NK-92 (cell line): ENCODE data around the gene ITPR2.

Source experiments
- DNase-seq: peaks from one replicate; lab custom pipeline; 2025; ENCODE audit not compliant: unreplicated experiment; lab: John Stamatoyannopoulos, UW

Gene ITPR2

DNA sequence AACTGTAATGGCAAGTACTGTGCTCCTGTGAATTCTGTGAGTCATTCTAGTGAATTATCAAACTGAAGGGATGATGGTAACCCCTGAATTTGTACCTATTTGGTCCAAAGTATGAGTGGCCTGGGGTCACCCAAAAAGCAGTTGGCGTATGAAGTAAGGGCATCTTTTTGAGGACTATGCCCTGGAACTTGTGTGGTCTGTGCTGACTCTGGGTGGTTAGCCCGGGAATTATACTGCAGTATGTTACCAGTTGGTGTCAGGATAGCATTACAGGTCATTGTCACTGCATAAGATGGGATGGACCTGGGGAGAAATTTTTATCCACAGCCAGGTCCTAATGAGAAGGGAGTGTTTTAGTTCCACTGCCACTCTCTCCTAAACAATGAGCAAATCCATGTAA, 462.9 kb downstream of the ITPR2 start:
- no peak for DNase-seq

DNA sequence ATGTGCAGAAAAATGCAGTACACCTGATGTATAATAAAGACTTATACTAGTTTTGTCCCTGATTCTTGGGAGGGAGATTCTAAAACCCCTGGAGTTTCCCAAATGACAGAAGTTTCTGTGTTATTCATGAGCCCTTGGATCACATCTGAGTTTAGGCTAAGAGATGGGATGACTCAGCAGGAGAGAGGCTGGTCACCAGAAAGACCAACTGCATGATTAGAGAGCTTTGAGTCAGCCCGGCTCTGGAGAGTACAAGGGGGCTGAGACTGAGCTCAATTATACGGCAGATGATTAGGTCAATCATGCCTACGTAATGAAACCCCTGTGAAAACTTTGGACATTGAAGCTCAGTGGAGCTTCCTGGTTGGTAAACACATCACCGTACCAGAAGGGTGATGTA, 463.4 kb downstream of the ITPR2 start:
- DNase-seq = no peak

DNA sequence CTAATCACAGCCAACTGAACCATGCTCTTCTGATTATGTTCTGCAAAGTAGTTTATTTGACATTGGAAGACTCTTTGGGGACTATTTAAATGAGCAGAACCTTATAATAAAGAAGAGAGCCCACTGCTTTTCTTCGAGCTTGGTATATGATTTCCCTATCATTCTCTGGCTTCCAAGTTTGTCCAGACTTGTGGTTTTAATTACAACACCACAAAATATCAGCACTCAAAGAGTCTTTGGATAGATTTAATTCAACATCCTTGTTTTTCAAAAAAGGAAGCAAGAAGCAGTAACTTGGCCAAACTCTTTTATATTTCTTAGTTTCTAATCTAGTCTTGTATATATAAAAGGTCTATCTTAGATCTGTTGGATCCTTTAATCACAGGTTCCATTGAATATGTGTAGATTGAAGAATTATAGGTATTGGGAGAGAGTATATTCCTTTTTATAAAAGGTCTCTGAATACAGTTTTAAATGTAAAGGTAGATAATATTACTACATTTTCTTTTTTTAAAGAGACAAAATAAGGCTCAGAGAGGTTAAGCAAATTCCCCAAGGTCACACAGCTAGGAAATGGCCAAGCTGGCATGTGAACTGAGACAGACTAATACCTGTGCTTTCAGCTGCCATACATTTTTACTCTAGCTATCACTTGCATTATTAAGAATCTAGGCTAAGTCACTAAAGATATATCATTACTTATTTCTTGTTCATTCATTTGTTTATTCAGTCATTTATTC, 464.8 kb downstream of the ITPR2 start:
- DNase-seq = no peak

DNA sequence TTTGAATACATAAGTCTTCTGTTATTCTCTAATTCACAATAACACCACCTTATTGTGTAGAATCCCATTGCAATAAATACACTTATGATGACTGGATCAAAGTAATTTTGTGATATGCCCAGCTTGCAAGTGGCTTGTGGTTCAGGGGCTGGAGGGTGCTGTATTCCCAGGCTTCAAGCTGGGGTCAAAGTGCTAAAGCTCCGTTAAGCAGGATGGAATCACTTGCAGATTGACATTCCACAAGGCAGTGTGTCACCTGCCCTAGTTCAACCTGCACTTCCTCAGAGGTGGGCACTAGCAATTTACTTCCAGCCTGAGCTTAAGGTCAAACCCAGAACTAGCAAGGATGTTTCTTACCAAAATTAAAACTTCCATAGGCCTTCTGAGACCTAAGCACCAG, 471.0 kb downstream of the ITPR2 start:
- no peak for DNase-seq

DNA sequence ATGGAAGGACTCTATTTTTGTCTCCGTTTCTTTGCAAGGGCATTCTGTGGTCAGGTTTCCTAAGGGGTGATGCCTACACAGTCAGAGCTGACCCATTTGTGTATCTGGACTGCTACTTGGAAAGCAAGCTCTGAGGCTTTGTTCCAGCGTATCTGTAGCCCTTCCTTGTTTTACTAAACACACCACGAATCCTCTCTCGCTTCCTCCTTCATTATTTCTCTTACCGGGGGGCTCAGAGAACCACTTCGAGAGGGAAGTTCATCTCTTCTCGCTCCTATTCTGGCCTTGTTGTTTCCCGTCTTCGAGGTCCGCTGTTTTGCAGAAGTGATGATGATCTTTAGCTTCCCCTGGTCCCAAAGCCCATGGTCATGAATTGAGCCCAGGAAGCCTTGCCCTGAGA, 472.9 kb downstream of the ITPR2 start:
- no peak for DNase-seq

DNA sequence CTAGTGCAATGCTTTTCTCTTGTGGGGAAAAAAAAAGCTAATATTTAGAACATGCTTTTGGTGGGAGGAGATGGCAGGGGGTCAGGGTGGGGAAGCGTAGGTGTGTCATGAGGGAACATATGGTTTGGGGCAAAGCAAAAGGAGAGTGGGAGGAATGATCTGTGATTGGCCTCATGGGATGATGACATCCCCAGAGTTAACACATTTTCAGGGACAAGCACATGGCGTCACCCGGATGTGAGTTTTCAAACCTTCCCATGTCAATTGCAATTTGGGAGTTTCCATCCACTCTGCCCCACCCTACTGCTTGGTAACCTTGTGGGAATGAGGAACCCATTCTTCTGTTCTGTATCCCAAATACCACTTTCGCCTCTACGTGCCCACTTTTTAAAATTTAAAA, 473.4 kb downstream of the ITPR2 start:
- DNase-seq = no peak

DNA sequence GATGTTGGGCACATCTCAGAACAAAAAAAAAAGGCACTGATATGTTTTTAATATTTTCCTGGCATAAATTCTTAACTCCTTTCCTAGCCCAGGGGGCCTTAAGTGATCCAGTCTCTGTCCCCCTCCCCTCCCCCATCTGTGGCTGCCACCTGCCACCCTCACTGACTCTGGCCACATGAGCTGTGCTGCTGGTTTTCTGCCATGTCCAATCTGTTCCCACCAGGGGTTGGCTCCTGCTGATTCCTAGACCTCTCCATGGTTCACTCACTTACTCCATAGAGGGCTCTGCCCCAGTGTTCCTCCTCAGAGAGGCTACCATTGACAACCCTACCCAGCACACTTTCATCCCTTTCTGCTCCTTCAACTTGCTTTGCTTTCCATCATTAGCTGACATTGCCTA, 474.3 kb downstream of the ITPR2 start:
- no peak for DNase-seq

DNA sequence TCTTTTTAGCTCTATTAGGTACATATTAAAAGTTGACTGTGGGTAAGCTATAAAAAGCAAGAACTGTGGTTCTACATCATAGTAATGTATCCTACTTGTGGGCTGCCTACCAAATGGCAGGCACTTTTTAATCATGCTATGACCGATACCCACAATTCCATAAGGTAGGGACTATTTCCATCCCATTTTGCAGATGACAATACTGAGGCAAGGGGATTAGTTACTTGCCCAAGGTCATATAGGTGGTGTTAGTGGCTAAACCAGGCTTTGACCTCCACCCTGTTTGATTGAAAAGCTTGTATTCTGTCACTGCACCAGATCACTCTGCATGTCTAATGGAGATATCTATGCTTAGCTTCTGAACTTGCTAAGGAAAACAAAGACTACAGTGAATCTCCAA, 485.7 kb downstream of the ITPR2 start:
- DNase-seq = no peak

DNA sequence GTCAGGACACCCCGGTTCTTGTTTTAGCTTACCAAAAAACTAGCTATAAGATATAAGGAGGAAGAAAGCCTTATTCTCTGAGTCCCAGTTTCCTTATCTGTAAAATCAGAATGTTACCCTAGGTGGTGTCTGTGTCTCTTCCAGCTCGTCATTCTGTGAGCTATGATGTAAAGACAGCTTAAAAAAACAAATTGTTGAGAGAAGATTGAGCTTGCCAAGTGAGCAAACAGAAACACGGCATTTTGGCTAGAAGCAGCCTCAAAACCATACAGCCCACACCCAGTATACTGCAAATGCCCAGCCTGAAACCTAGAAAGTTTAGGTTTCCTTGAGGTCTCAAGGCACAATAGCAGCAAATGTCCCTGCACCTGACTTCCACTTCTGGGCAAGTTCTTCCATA, 486.3 kb downstream of the ITPR2 start:
- no peak for DNase-seq

DNA sequence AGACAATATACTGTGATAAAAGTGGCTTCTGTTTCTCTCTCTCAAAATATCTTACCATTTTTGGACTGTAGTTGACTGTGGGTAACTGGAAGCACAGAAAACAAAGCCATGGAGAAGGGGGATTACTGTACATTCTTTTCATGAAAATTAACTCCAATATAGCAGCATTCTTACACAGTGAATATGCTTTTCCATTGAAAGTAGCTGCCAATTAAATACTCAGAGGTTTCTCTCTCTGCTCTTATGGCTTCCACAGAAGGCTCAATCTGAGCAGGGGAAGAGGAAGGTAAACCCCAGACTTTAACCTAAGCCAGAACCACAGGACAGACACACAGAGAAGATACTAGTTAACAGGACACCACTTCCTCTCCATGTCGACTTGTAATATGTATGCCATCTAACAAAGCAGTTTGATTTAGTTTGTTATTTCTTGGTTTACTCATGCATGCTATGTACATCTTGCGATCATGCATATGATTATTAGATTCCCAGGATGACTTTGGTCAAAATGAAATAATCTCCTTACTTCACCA, 487.5 kb downstream of the ITPR2 start:
- DNase-seq = no peak

DNA sequence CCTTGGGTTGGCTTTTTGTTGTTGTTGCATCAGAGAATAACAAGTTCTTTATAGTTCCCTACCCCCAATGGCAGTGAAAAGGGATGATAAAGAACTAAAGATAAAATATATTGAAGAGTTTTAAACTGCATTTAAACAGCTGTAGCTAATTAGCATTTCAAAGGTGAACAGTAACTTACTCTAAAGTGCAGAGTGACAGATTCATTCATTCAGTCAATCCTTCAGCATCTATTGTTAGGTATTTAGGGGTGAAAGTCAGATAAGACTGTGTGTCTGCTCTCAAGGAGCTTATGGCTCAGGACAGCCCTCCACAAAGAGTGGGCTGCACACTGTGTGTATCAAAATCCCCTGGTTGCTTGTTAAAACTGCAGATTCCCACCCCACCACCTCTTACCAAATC, 491.5 kb downstream of the ITPR2 start:
- no peak for DNase-seq

DNA sequence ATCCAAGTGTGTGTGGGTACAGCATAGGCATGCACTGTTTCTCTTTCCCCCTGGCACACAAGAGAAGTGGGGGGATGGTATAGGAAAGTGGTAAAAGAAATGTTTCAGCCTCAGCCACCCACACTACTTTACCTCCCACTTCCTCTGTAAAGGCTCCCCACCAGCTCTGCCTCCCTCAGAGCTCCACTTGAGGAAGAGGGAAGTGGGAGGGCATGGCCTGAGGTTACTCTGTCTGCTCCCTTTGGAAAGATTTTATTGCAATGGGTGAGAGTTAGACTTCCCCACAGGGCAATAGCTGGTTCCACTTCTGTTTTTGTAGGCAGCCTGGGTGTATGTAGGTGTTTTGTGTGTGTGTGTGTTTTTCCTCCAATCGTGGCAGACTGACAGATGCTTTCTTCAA, 492.3 kb downstream of the ITPR2 start:
- no peak for DNase-seq

DNA sequence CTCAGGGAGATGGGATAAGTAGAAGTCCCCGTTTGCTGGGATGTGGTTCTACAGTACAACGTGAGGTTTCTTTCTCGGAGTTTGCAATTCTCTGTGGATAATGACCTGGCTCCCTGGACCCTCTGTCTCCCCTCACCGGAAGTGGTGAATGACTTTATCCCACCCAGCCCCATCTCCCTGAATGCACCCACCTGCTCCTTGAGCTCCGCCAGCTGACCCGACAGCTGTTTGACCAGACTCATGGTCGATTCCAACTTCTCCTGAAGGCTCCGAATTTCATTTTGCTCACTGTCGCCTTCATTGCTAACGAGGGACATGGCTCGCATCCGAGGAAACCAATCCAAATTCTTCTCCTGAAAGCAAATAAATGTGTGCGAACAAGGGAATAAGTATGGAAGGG, 493.0 kb downstream of the ITPR2 start:
- no peak for DNase-seq

DNA sequence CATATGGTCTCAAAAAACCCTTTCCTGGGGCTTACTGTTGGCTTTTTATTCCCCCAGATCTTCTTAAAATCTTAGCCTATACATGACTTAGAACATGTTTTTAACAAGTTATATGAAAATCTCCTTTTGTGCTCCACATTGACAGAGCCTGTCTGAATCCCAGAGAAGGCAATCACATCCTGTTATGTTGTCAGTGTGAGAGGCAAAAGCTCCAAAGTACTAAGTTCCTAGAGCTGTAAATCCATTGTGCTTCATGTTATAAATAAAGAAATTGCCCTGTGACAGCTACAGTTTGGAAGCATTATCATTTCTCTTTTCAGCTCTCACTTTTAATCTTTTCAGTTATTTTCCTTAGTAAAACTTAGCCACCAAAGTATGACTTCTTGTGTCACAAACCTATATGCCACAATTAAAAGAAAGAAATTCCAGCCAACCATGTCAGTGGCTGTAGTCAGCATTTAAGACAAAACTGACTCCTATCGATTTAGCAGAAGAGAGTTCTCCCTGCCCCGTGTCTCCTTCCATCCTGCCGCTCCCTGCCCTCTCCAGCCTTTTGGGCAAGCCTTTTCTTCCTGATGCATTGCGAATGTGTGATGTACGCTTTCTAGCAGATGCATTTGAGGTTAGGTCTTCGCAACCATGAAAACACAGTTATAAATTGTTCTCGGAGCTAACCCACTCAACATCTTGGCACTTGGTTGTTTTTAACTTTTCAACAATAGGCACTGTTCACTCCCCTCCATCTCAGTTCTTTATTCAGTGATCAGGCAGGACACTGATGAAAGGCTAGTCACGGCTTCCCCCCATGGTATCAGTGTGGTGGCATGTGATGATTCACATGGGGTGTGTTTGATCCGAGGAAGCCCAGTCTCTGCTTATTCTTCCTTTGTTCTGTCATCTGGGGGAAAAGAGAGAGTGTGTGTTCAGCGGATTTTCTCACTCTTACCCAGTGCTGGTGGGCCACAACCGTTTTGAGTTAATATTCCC, 494.1 kb downstream of the ITPR2 start:
- DNase-seq = no peak

DNA sequence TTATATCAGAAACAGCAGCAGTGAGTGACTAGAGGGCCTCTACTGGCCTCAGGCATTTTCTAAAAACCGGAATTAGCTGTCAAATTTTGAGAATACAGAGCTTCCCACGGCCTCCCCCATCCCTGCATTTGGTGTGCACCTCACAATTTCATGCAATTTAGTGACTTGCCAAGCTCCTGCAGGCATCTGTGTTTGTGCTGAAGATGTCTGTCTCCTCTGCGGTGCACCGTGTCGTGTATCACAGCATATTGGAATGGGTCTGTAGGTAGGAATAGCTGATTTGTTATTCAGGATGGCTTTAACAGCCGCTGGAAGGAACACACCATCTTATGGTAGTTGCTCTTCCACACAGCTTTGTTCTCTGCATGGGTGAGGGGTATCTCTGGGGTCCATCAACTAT, 497.3 kb downstream of the ITPR2 start:
- DNase-seq = no peak

DNA sequence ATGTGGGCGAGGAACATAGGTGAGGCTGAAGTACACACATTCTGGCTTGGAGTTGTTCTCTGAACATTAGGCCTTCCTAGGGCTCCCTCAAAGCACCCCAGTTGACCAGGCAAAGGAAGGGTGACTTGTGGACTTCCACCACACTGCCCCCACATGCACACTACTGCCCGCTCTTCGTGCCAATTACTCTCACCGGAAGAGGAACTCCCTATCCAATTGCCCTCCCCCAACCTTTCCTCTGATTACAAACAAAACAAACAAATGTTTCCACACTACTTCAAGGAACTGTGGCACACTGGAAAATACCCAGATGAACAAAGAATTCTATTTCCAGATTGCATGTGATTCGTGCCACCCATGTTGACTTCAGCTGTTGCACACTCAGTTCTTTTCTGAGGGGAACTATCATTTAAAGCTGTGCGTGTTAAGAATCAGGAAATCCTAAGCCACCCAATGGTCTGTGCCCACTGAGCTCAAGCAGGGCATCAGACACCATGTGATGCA, 498.3 kb downstream of the ITPR2 start:
- DNase-seq = no peak

DNA sequence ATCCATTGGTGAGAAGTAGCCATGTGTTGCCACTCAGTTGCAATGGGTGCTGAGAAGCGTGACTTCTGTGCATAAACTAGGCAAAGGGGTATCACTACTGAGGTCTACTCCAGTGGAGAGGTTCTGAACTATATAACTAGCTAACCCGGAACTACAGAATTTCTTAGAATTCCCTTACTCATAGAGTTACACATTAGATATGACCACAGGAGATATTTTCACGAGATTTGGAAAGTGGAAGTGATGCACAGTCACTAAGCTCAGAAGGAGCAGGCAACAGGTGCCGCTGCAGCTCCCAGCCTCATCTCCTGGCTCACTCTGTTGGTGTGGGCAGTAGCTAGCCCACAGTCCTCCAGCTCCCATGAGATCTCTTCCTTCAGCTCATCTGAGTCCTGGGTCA, 501.0 kb downstream of the ITPR2 start:
- DNase-seq = no peak

DNA sequence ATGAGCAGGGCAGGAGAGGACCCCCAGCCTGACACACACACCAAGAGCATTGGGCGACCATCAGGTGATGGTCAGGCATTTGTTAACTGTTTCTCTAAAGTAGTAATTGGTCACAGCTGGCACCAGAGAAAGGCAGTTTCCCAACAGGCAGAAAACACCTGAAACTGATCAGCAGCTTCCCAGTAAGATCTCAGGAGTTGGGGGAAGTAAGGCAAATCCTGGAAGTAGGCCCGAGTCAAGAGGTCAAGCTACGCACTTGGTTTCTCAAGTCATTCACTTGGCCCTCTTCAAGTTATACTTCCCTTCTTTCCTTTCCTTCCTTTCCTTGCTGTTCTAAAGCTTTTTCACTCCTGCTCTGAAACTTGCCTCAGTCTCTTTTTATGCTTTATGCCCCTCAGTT, 501.9 kb downstream of the ITPR2 start:
- DNase-seq = no peak

DNA sequence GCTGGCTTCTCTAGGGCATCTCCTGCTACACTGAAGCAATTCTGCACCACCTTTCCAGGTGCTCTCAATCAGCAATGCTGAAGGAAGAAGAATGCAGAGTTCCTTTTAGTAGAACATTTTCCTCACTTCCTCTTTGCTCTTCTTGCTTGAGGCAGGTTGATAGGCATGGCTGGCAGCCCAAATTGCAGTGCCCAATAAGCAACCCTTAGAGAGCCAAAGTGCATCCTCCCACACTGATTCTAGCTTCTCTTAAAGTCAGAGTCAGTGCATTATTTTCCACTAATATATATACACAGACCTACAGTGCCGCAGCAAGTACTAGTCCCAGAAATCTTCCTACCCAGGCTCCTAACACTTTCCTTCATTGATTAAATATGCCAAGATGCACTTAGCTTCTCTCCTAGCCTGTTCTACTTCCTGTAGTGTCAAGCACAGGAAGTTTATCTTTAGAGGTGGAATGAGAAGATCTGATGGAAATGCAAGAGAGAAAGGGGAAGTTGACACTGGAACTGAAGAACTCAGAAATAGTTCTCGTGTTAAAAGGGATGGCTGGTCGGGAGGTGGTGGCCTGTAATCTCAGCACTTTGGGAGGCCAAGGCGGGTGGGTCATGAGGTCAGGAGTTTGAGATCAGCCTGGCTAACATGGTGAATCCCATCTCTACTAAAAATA, 504.9 kb downstream of the ITPR2 start:
- no peak for DNase-seq

DNA sequence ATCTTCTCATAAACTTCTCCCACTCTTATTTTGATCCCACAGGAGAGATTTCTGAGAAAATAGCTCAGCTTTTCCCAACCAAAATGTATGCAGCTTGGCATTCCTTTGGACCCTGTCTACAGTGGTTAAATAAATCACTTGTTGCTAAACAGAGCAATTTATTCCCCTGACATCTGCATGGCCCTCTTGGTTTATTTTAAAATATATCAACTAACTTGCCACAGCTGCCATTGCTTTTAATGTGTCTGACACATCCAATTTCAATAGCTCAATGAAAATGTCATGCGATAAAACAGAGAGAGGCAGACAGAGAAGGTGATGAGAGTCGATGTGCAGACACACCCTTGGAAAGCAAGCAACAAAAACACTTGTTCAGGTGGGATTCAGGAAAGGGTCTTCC, 509.3 kb downstream of the ITPR2 start:
- DNase-seq = no peak

DNA sequence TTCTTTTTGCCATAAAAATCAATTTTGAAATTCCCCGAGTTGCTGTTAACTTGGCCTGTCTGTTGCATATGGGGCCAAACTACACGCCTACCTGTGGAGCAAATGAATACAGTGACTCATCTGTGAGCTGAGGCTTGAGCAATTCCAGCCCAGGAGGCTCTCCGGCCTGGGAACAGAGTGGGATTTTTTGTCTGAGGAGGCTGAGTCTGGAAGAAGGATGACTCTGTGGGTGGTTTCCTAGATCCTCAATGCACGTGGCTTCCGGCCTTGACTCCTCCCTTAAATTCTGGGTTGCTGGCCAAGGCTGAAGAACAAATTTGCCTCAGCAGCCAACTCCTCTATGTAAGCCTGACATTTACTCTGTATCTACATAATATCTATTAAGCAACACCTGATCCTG, 513.5 kb downstream of the ITPR2 start:
- no peak for DNase-seq
